ENCODE results near the gene ASH1L.
A peak's percentile ranks its signal among the peaks of the same experiment; 100 is the strongest.
"Not testable (repeated sequence)": the region's sequence is repeated elsewhere in the genome, so short reads cannot be mapped to it uniquely, and the experiment has no call there.

The ASH1L gene

DNA sequence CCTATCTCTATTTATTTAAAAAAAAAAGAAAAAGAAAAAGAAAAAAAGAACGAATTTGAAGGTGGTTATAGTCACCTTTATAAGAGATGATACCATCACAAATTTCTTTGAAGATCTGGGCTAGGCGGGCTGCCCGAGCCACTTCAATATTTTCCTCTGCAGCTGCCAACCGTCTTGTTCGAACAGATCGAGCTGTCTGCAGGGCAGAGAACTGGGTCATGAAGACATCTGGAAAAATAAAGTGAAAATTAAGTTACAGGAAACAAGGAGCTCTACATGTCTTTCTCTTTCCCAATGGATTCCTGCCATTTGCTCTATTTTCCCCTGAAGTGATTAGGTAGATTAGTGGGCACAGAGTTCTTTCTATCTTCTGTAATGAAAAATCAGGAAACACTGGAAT lies 210.0 kb downstream of the ASH1L start:
- no peak overlapping the region for H3K4me3 ChIP-seq (ENCODE audit: low read depth in 1 of 2, low read length in 2 of 2)
- no peaks in the 10 kb centered on the region for H3K9me3 ChIP-seq (ENCODE audit: control insufficient read depth in 1 of 2, low read length in 2 of 2)
- no peak overlapping the region for H3K9ac ChIP-seq (ENCODE audit: low read depth in 1 of 2, low read length in 2 of 2)
- peaks cover 36 to 70% of the 10 kb centered on the region in 2 donors for H3K36me3 ChIP-seq (ENCODE audit: control insufficient read depth in 1 of 2, insufficient read depth in 2 of 2, low read length in 2 of 2)
- H3K27me3 ChIP-seq (ENCODE audit: control insufficient read depth in 1 of 2, insufficient read depth in 2 of 2, low read length in 2 of 2) = no peaks in the 10 kb centered on the region
- no peaks in the 10 kb centered on the region for H3K4me1 ChIP-seq (ENCODE audit: control insufficient read depth in 1 of 2, insufficient read depth in 2 of 2, low read length in 2 of 2)
- H3K27ac ChIP-seq (ENCODE audit: low read depth, low read length) = no peak overlapping the region

DNA sequence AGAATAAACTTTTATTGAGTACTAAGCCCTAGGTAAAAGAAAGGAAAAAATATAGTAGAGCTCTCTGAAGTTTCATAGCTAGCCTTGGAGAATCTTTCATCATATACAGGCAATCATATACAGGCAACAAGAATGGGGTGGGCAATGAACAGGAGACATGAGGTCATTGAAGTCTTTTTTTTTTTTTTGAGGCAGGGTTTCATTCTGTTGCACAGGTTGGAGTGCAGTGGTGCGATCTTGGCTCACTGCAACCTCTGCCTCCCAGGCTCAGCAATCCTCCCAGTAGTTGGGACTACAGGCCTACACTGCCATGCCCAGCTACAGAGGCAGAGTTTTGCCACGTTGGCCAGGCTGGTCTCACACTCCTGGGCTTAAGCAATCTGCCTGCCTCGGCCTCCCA lies 219.8 kb downstream of the ASH1L start:
- no peak overlapping the region for H3K4me3 ChIP-seq (ENCODE audit: low read depth in 1 of 2, low read length in 2 of 2)
- no peaks in the 10 kb centered on the region for H3K9me3 ChIP-seq (ENCODE audit: control insufficient read depth in 1 of 2, low read length in 2 of 2)
- no peaks in the 10 kb centered on the region for H3K27me3 ChIP-seq (ENCODE audit: control insufficient read depth in 1 of 2, insufficient read depth in 2 of 2, low read length in 2 of 2)
- H3K27ac ChIP-seq (ENCODE audit: low read depth, low read length) = no peak overlapping the region
- no peaks in the 10 kb centered on the region for H3K4me1 ChIP-seq (ENCODE audit: control insufficient read depth in 1 of 2, insufficient read depth in 2 of 2, low read length in 2 of 2)
- no peak overlapping the region for H3K9ac ChIP-seq (ENCODE audit: low read depth in 1 of 2, low read length in 2 of 2)
- H3K36me3 ChIP-seq (ENCODE audit: control insufficient read depth in 1 of 2, insufficient read depth in 2 of 2, low read length in 2 of 2) = peaks cover 58 to 86% of the 10 kb centered on the region in 2 donors

DNA sequence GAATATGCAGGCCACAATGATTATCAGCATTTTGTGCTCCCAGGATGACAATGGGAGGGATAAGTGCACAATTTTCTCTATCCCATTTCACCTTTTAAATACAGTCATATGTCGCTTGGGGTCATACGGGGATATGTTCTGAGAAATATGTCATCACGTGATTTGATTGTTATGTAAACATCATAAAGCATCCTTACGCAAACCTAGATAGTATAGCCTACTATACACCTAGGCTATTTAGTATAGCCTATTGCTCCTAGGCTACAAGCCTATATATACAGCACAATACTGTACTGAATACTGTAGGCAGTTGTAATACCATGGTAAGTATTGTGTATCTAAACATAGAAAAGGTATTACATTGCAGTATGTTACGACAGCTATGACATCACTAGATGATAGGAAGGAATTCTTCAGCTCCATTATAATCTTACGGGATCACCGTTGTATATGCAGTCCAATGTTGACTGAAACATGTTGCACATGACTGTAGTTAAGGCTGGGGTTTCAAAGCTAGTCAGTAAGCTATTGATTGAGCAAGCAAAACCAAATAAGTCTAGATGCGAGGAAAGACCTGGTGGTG lies 223.0 kb downstream of the ASH1L start:
- Histone ChIP-seq H3K9me3 (ENCODE audit: control insufficient read depth in 1 of 2, low read length in 2 of 2) (no peaks in the 10 kb centered on the region), H3K27ac (ENCODE audit: low read depth, low read length) (no peak overlapping the region), H3K27me3 (ENCODE audit: control insufficient read depth in 1 of 2, insufficient read depth in 2 of 2, low read length in 2 of 2) (no peaks in the 10 kb centered on the region), H3K4me3 (ENCODE audit: low read depth in 1 of 2, low read length in 2 of 2) (no peak overlapping the region), H3K4me1 (ENCODE audit: control insufficient read depth in 1 of 2, insufficient read depth in 2 of 2, low read length in 2 of 2) (no peaks in the 10 kb centered on the region), H3K36me3 (ENCODE audit: control insufficient read depth in 1 of 2, insufficient read depth in 2 of 2, low read length in 2 of 2) (peaks cover 50 to 87% of the 10 kb centered on the region in 2 donors), H3K9ac (ENCODE audit: low read depth in 1 of 2, low read length in 2 of 2) (no peak overlapping the region)

DNA sequence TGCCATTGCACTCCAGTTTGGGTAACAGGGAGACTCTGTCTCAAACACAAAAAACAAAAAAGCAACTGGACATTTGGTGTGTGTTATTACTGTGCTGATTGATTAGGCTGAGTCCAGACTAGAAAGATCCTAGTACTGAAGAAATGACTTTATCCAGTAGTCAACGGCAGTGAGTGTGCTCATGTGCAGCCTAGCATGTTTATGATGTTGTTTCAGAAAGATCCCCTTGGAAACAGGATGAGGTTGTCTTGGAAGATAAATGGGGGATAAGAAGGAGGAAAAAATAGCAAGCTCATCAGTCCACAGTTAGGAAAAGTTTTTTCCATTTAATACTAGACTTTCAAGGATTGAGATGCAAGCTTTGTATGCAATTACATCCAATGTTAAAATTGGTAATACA lies 227.6 kb downstream of the ASH1L start:
- Histone ChIP-seq H3K27ac (ENCODE audit: low read depth, low read length) (no peak overlapping the region), H3K27me3 (ENCODE audit: control insufficient read depth in 1 of 2, insufficient read depth in 2 of 2, low read length in 2 of 2) (no peaks in the 10 kb centered on the region), H3K4me3 (ENCODE audit: low read depth in 1 of 2, low read length in 2 of 2) (no peak overlapping the region), H3K36me3 (ENCODE audit: control insufficient read depth in 1 of 2, insufficient read depth in 2 of 2, low read length in 2 of 2) (peaks cover 39 to 61% of the 10 kb centered on the region in 2 donors), H3K9me3 (ENCODE audit: control insufficient read depth in 1 of 2, low read length in 2 of 2) (no peaks in the 10 kb centered on the region), H3K9ac (ENCODE audit: low read depth in 1 of 2, low read length in 2 of 2) (no peak overlapping the region), H3K4me1 (ENCODE audit: control insufficient read depth in 1 of 2, insufficient read depth in 2 of 2, low read length in 2 of 2) (no peaks in the 10 kb centered on the region)

DNA sequence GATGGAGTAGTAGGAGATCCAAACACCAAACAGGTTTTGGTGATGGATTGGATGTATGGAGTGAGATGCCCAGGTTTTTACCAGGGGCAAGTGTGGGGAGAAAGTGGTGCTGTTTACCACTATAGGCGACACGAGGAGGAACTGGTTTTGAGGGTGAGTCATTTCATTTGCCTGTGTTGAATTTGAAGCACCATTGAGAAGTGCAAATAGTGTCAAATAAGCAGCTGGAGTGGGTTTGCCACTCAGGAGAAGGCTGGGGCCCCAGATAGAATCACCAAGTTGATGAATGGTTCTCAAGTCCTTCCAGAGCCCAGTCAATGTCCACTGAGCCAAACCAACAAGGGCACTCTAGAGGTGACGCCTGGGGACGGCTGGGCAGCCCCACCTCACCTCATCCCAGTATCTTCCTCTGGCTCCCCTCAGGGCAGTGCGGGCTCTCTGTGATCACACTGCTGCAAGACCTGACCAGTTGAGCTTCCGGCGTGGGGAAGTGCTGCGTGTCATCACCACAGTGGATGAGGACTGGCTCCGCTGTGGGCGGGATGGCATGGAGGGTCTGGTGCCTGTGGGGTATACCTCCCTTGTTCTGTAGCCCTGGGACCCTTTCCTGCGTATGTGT lies 232.5 kb downstream of the ASH1L start:
- Histone ChIP-seq H3K36me3 (ENCODE audit: control insufficient read depth in 1 of 2, insufficient read depth in 2 of 2, low read length in 2 of 2) (peaks cover 20 to 36% of the 10 kb centered on the region in 2 donors), H3K4me3 (ENCODE audit: low read depth in 1 of 2, low read length in 2 of 2) (no peak overlapping the region)

DNA sequence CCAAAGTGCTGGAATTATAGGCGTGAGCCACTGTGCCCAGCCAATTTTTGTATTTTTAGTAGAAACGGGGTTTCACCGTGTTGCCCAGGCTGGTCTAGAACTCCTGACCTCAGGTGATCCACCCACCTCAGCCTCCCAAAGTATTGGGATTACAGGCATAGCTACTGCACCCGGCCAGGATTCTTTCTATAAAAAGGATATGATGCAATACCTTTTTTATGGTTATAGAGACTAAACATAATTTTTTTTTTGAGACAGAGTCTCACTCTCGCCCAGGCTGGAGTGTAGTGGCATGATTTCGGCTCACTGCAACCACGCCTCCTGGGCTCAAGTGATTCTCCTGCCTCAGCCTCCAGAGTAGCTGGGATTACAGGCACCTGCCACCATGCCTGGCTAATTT lies 233.7 kb downstream of the ASH1L start:
- H3K9me3 ChIP-seq (ENCODE audit: control insufficient read depth in 1 of 2, low read length in 2 of 2); H3K9ac ChIP-seq (ENCODE audit: low read depth in 1 of 2, low read length in 2 of 2); H3K27ac ChIP-seq (ENCODE audit: low read depth, low read length); H3K4me3 ChIP-seq (ENCODE audit: low read depth in 1 of 2, low read length in 2 of 2); H3K27me3 ChIP-seq (ENCODE audit: control insufficient read depth in 1 of 2, insufficient read depth in 2 of 2, low read length in 2 of 2): not testable (repeated sequence)
- H3K36me3 ChIP-seq (ENCODE audit: control insufficient read depth in 1 of 2, insufficient read depth in 2 of 2, low read length in 2 of 2) = peaks cover 20 to 31% of the 10 kb centered on the region in 2 donors
- H3K4me1 ChIP-seq (ENCODE audit: control insufficient read depth in 1 of 2, insufficient read depth in 2 of 2, low read length in 2 of 2) = peaks cover 14 to 15% of the 10 kb centered on the region in 2 donors

More for the DNA sequence above, 232.5 kb downstream of the ASH1L start:
- Histone ChIP-seq H3K4me1 (ENCODE audit: control insufficient read depth in 1 of 2, insufficient read depth in 2 of 2, low read length in 2 of 2) (peaks cover 12 to 13% of the 10 kb centered on the region in 2 donors), H3K9ac (ENCODE audit: low read depth in 1 of 2, low read length in 2 of 2) (no peak overlapping the region), H3K9me3 (ENCODE audit: control insufficient read depth in 1 of 2, low read length in 2 of 2) (no peaks in the 10 kb centered on the region), H3K27me3 (ENCODE audit: control insufficient read depth in 1 of 2, insufficient read depth in 2 of 2, low read length in 2 of 2) (no peaks in the 10 kb centered on the region), H3K27ac (ENCODE audit: low read depth, low read length) (no peak overlapping the region)

DNA sequence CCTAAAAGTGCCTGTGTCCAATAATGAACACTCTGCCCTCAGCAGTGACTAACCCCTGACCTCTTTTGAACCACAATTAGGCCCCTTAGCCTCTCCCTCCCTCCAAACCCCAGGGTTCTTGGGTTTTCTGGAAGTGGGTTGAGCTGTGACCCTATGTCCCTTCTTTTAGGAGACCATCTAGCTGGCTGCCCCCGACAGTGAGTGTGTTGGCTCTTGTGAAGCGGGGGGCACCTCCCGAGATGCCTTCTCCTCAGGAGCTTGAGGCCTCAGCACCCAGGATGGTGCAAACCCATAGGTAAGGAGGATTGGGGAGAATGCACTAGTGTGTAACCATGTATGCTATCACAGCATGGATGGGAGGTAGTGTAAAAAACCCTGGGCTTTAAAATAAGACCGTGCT lies 234.6 kb downstream of the ASH1L start:
- no peaks in the 10 kb centered on the region for H3K27me3 ChIP-seq (ENCODE audit: control insufficient read depth in 1 of 2, insufficient read depth in 2 of 2, low read length in 2 of 2)
- peaks cover 20 to 31% of the 10 kb centered on the region in 2 donors for H3K36me3 ChIP-seq (ENCODE audit: control insufficient read depth in 1 of 2, insufficient read depth in 2 of 2, low read length in 2 of 2)
- peaks cover 14 to 15% of the 10 kb centered on the region in 2 donors for H3K4me1 ChIP-seq (ENCODE audit: control insufficient read depth in 1 of 2, insufficient read depth in 2 of 2, low read length in 2 of 2)
- H3K9me3 ChIP-seq (ENCODE audit: control insufficient read depth in 1 of 2, low read length in 2 of 2) = no peaks in the 10 kb centered on the region
- H3K4me3 ChIP-seq (ENCODE audit: low read depth in 1 of 2, low read length in 2 of 2) = no peak overlapping the region
- H3K9ac ChIP-seq (ENCODE audit: low read depth in 1 of 2, low read length in 2 of 2) = no peak overlapping the region
- no peak overlapping the region for H3K27ac ChIP-seq (ENCODE audit: low read depth, low read length)

DNA sequence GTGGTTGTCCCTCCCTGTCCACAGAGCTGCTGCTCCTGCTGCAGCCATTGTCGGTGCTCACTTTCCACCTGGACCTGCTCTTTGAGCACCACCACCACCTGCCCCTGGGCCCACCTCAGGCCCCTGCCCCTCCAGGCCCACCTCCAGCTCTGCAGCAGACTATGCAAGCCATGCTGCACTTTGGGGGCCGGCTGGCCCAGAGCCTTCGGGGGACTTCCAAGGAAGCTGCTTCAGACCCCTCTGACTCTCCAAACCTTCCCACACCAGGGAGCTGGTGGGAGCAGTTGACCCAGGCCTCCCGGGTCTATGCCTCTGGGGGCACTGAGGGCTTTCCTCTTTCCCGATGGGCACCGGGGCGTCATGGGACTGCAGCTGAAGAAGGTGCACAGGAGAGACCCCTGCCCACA lies 236.0 kb downstream of the ASH1L start:
- H3K36me3 ChIP-seq (ENCODE audit: control insufficient read depth in 1 of 2, insufficient read depth in 2 of 2, low read length in 2 of 2) = peaks cover 20 to 31% of the 10 kb centered on the region in 2 donors
- H3K4me1 ChIP-seq (ENCODE audit: control insufficient read depth in 1 of 2, insufficient read depth in 2 of 2, low read length in 2 of 2) = peaks cover 24 to 25% of the 10 kb centered on the region in 2 donors
- no peaks in the 10 kb centered on the region for H3K27me3 ChIP-seq (ENCODE audit: control insufficient read depth in 1 of 2, insufficient read depth in 2 of 2, low read length in 2 of 2)
- H3K4me3 ChIP-seq (ENCODE audit: low read depth in 1 of 2, low read length in 2 of 2) = no peak overlapping the region
- H3K27ac ChIP-seq (ENCODE audit: low read depth, low read length) = no peak overlapping the region
- no peaks in the 10 kb centered on the region for H3K9me3 ChIP-seq (ENCODE audit: control insufficient read depth in 1 of 2, low read length in 2 of 2)
- no peak overlapping the region for H3K9ac ChIP-seq (ENCODE audit: low read depth in 1 of 2, low read length in 2 of 2)

DNA sequence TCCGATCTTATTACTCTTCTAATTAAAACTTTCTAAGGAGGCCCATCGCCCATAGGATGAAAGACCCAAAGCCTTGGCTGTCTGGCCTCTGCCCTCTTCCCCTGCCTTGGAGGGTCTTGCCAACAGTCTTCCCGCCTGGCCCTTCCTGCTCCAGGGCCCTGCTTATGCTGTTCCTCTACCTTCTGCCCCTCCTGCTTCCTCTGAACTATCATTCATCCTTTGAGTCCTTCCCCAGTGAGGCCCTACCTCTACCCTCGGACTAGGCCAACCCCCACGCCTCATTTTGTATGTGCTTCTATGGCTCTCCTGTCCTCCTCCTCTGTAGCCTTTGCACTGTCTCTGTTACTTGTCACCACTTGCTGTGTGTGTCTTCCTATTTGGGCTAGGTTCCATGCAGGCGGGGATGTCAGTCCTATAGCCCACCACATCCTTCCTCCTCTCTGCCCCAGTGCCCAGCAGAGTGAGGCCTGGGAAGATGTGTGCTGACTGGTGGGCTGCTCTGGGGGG lies 236.5 kb downstream of the ASH1L start:
- Histone ChIP-seq H3K36me3 (ENCODE audit: control insufficient read depth in 1 of 2, insufficient read depth in 2 of 2, low read length in 2 of 2) (peaks cover 16 to 27% of the 10 kb centered on the region in 2 donors), H3K27ac (ENCODE audit: low read depth, low read length) (no peak overlapping the region)

DNA sequence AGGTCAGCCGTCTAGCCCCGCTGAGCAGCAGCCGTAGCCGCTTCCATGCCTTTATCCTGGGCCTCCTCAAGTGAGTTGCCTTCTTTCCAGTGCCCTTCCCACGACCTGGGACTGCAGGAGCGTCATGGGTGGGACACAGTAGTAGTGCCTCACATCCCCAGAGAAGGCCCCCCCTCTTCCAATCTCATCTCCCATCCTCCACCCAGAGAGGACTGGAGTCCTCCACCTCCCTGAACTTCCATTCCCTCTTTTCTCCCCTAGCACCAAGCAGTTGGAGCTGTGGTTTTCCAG lies 237.1 kb downstream of the ASH1L start:
- Histone ChIP-seq H3K9me3 (ENCODE audit: control insufficient read depth in 1 of 2, low read length in 2 of 2) (no peaks in the 10 kb centered on the region), H3K36me3 (ENCODE audit: control insufficient read depth in 1 of 2, insufficient read depth in 2 of 2, low read length in 2 of 2) (peaks cover 11 to 21% of the 10 kb centered on the region in 2 donors), H3K27ac (ENCODE audit: low read depth, low read length) (no peak overlapping the region), H3K27me3 (ENCODE audit: control insufficient read depth in 1 of 2, insufficient read depth in 2 of 2, low read length in 2 of 2) (no peaks in the 10 kb centered on the region), H3K4me1 (ENCODE audit: control insufficient read depth in 1 of 2, insufficient read depth in 2 of 2, low read length in 2 of 2) (peaks cover 33 to 35% of the 10 kb centered on the region in 2 donors), H3K9ac (ENCODE audit: low read depth in 1 of 2, low read length in 2 of 2) (peak overlapping the region; percentile 80 to 95), H3K4me3 (ENCODE audit: low read depth in 1 of 2, low read length in 2 of 2) (peak overlapping the region; percentile 93 to 95)

More for the DNA sequence above, 236.5 kb downstream of the ASH1L start:
- Histone ChIP-seq H3K4me3 (ENCODE audit: low read depth in 1 of 2, low read length in 2 of 2) (peak overlapping the region in 1 of 2 donors; percentile 95), H3K4me1 (ENCODE audit: control insufficient read depth in 1 of 2, insufficient read depth in 2 of 2, low read length in 2 of 2) (peaks cover 30% of the 10 kb centered on the region in 2 donors), H3K27me3 (ENCODE audit: control insufficient read depth in 1 of 2, insufficient read depth in 2 of 2, low read length in 2 of 2) (no peaks in the 10 kb centered on the region), H3K9ac (ENCODE audit: low read depth in 1 of 2, low read length in 2 of 2) (peak overlapping the region in 1 of 2 donors; percentile 80), H3K9me3 (ENCODE audit: control insufficient read depth in 1 of 2, low read length in 2 of 2) (no peaks in the 10 kb centered on the region)
